GM21786 (cell line): ENCODE measurements around the gene PCSK2.

Source experiments
- ATAC-seq: cut with Tn5 transposase; IDR thresholded peaks from one replicate; pipeline ENCODE4 v1.9.1; 2021; ENCODE audit not compliant: unreplicated experiment

The PCSK2 gene

DNA sequence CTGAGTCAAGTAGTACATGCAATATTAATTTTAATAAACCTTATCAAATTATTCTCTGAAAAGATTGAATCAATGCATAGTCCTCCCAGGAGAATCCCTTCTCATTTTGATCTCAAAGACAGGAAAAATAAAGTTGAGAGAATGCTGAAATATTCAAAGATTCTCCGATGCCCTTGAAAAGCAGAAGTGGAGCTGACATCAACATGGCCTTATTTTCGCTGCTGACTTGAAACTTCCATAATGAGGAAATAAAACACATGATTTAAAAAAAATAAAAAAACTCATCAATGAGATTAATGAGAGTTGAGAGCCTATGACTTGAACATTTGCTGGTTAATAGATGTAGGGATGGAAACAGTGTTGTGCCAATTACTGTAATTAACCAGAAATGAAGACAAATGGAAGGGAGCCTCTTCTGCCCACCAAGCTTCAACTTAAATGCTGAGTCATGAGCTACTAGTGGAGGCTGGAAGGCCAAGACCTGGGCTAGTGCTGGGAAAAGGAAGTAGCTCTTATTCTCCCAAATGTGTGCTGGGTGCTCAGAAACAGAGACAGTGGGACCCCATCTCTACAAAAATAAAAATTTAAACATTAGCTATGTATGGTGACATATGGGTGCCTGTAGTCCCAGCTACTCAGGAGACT, 164.4 kb downstream of the PCSK2 start:
- no peak for ATAC-seq

DNA sequence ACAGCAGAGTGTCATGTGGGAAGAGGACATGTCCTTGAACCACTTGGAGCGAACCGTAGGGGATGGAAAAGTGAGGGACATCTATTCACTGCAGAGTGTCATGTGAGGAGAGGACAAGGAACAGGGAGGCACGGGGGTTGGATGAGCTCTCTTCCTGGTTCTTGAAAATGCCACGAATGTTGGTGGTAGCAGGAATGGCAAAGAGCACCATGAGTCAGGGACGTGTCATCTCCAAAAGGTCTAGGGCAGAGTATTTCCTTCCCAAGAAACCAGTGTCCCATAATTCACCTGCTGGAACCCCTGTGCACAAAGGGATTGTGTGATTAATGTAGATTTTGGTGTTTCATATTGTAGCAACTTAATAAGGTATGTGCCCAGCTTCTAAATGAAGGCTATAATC, 167.6 kb downstream of the PCSK2 start:
- no peak for ATAC-seq

DNA sequence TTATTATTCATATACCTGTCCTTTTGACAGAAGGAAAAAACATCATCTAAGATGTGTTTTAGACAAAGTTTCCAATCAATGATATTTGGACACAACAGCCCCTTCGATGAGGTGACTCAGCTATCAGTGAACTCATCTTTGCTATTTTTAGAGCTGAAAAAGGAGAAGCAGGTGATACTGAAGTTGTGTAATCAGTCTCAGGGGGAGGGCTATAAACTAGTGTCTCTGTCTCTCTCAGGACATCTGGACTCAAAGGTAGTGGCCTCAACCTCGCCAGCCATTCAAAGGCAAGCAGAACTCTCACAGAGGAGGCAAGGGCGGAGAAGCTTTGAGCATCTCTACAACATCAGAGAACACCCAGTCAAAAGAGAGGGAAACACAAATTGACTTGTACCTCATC, 168.9 kb downstream of the PCSK2 start:
- ATAC-seq, result no peak

DNA sequence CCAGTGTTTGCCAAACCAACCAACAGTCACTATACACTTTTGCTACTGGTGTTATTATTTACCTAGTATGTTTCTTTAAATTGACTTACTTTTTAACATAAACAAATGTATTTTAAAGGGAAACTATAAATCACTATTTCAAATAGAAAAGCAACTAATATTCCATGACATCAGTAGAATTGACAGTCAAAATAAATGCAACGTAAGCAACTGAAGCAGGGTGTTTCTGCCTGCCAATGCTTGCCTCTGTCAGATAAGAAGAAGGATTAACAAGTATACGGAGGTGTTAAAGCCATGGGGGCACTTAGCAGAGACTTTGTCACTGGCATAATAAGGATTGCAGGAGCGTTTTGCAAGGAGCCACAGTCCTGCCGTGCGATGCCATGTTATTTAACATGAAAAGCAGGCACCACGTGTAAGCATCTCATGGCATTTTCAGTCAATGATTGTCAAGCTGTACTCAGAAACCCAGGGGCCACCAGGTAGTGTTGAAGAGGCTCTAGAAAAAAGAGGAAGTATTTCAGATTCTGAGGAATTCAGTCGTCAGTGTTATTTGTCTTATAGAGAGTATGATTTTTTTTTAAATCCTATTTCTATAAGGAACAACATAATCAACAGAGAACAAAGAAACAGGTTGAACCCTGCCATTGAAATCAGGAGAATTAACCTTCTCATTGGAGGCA, 172.6 kb downstream of the PCSK2 start:
- no peak for ATAC-seq

DNA sequence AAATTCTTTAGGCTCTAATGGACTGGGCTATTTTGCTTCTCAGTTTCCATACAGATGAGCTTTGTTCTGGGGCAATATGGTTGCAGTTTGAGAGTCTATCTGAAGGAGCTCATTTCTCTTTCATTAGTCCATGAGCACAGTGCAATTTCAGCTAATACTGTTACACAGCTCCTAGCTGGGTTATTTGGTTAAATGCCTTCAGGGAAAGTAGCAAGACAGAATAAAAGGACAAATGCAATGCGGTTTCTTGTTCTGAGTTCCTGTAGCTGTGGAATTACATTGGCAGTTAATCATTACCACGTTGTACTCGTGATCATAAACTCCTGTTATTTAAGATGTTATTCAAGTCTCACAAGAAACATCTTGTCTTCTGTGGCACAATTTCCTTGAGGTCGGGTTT, 176.6 kb downstream of the PCSK2 start:
- no peak for ATAC-seq

DNA sequence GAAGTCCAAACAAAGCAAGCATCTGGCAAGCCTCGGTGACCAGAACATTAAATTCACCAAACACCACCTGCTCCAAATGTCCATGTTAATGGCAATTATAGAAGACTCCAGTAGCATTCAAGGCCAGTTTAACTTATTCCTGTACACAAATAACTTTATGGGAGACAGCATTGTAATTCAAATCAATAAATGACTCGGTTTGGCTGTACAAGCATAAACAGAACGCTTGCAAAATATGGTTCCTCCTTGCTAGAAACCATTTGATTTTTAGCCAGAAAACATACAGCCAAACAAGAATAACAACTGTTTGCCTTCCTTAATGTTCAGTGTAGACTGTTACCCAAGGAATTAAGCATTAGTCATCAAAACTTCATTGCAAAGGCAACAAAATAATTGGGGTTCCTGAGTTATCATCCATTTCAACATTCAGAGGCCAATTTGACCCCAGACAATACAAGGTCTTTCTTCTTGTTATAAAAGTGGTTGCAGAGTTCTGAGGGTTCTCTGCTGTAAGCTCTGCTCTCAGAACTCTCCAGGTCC, 179.3 kb downstream of the PCSK2 start:
- ATAC-seq, result no peak

DNA sequence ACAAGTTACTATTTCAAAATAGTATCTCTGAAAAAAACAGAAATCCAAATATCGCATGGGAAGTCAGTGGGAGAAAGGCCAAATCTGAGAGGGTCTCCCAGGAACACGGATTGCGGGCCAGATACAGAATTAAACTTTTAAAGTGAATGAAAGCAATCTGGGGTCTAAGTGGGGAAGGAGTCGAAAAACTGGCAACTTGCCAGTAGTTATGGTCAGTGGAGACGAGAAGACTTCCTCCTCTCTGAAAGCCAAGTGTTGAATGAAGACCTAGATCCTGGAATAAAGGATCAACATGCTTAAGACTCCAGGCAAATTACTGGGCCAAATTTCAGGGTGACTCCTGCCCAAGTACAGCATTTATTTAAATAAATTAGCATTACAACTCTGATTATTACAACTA, 180.7 kb downstream of the PCSK2 start:
- no peak for ATAC-seq

DNA sequence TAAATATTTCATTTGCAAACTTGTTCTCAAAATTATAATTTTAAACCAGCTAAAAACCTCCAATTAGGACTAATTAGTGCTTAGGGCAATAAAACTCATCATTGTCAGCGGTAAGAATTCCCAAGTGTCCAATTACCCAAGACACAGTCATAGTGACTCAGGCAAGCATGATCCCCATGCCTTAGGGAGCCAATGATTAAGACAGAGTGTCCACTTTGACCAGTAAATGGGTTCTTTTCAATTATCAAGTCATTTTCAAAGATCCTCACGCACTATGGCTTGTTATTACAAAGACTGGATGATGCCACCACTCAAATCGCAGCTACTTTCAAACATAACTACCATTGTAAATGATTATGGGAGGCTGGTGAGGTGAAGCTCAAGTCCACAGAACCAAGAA, 190.4 kb downstream of the PCSK2 start:
- no peak for ATAC-seq

DNA sequence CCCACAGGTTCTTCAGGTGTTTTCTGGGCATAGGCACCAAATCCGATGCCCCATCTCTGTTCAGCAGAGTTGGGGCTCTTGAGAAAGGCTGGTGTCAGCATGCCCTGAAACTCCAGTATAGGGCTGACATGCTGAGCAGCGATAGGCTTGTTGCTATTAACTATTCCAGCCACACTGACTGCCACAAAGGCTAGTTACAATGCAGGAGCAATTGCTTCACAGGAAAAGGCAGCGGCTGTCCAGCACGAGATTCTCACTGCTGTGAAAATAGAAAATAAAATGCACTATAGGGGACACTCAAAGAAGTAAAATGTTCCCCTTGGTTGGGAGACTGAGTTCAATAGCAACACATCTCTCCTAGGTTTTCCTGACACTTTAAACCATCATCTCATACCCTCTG, 191.9 kb downstream of the PCSK2 start:
- no peak for ATAC-seq

DNA sequence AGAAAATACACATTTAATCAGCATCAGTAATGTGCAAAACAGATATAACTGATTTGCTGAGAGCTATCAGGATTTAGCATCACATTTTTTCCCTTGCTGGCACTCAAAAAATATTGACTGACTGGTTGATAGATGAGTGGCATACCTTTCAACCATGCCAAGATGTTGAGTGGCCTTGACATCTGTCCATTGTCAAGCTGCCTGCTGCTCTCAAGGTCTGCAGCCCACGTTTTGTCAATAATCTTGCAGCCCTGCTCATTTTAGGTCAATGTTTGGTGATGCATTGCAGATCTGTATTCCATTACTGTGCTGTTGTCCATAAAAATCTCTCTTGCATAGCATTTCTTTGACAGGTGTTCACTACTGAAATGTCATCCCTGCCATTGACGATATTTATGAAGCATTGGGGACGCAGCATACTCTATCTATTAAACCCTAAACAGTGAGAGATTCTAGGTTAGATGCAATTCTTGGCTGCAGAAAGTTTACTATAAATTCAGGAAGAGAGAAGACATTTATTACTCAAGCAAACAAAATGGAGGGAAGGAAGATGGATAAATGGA, 192.7 kb downstream of the PCSK2 start:
- no peak for ATAC-seq

DNA sequence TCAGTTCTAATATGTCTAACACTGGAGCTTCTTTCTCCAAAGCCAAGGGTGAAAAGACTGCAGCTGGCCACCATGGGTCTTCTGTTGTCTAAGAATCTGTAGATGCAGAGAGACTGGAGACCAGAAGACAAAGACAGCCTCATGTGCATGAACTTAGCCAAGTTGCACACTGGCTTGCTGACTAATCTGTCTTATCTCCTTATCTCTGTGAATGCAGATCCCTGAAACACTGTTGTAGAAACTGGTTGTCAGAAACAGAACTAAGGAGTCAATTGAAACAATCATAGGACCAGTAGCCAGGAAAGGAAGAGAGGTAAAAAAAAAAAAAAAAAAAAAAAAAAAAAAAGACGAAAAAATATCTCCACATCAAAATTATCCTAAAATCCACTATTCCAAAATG, 194.7 kb downstream of the PCSK2 start:
- no peak for ATAC-seq

DNA sequence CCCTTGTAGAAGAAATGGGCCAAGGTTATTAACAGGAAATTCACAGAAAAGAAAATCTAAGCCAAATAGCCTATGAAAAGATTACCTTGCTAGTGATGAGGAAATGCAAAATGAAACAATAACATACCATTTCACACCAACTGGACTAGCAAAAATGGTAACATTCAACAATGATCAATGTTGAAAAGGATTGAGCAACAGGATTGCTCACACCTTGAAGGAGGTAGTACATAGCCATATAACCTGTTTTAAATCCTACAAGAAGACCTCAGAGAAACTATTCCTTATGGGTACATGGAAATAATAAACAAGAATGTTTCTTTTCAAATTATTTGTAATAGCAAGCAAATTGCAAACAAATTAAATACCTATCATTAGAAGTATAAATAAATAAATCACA, 196.9 kb downstream of the PCSK2 start:
- no peak for ATAC-seq

DNA sequence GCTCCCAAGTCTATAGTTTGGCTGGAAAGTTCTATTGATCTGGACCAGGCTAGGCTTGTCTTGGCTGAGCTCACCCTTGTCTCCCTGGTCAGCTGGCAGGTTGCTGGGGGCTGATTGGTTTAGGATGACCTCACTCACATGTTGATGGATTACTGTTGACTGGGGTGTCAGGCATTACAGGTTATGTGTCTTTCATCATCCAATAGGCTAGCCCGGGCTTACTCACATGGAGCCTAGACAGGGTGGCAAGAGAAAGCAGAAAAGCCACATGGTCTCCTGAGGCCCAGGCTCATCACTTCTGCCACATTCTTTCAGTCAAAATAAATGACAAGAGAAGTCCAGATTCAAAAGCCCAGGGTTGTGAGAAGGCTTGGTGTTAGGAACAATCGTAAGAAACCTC, 200.8 kb downstream of the PCSK2 start:
- ATAC-seq, result no peak

DNA sequence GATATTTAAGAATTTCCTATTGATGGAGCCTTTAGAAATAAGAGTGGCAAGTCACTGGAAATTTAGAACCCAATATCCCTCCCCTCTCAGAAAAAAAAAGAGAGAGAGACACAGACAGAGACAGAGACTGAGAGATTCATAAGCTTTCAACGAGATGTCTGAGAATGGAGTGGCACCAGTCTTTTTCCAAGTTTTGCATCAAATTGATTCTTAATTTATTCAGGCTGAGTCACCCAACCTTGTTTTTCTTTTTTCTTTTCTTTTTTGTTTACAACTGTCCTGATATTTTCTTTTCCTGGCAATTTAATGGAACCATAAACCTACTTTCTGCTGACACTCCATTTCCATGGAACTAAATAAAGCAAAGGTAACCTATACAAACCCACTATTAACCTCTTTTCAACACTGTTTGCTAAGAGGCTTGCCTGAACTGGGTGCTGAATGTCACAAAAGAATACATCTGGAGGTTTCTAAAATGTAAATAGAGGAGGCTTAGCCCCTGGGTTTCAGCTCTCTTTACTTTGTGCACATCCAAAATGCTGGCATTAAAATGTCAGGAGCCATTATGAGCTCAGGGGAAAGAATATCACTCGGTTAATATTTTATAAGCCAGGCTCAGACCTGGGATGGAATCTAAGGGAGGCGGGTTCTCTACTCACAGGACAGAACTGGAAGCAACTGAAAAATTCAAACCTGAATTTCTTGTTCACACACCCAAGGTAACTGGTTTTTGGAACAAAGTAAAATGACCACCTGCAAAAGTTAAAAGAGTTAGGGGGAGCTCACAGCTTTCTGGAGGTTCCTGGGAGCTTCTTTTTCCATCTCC, 203.5 kb downstream of the PCSK2 start:
- ATAC-seq, result no peak

DNA sequence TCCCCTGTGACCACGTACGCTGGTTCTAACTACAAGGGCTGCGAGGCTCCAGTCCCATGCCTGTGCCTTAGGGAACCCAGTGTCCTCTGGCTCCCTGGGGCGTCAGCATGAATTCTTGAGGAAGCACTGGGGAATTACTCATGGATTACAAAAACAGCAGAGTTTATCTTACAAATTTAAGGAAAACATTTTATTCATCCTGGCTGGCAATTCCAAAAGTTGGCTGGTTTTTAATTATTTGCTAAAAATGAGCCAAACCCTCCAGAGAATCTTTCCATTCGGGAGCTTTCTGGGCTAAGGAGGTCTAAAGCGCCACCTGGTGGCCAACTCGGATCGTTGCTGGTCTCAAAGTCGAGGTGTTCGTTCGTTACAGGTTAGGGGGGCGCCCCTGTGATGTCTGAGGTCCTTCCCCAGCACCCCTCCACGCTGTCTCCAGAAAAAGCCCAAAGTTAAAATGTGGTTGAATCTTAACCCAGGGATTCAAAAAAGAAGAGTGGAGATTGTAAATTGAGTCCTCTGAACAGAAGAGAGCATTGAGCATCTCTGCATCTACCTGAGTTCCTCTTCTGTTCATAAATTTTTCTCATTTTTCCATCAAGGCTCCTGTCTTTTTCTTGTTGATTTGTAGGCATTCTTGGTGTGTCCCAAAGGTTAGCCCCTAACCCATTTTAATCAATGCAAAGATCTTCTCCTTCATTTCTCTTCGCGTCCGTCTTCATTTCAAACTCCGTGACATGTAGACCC, 205.0 kb downstream of the PCSK2 start:
- ATAC-seq, result no peak

DNA sequence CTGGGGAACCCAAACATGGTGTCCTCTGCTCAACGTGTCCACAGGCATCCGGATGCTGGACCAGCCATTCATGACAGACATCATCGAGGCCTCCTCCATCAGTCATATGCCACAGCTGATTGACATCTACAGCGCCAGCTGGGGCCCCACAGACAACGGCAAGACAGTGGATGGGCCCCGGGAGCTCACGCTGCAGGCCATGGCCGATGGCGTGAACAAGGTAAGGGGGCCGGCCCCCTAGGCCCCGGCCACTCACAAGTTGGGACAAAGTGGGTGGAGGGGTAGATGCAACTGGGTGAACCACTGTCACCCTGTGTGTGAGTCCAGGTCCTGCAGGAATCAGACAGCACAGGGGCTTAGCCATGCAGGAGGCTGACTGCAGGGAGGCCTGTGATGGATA, 209.8 kb downstream of the PCSK2 start:
- no peak for ATAC-seq

DNA sequence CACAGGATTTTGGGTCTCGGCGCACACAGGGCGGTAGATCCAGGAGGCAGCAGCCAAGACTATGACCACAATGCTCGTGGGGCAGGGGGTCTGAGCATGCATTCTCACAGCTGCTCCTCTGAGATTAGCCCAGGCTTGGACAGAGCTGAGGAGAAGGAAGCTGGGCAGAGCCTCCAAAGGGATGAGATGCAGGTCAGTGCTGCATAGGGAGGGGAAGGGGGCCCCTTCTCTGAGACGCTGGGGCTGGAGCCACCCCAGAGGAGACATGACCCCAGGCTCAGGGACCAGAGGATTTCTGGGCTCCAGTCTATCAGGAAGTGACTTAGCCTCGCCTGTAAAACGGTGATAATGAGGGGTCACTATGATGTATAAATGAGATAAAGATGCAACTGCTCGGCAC, 210.4 kb downstream of the PCSK2 start:
- ATAC-seq, result no peak

DNA sequence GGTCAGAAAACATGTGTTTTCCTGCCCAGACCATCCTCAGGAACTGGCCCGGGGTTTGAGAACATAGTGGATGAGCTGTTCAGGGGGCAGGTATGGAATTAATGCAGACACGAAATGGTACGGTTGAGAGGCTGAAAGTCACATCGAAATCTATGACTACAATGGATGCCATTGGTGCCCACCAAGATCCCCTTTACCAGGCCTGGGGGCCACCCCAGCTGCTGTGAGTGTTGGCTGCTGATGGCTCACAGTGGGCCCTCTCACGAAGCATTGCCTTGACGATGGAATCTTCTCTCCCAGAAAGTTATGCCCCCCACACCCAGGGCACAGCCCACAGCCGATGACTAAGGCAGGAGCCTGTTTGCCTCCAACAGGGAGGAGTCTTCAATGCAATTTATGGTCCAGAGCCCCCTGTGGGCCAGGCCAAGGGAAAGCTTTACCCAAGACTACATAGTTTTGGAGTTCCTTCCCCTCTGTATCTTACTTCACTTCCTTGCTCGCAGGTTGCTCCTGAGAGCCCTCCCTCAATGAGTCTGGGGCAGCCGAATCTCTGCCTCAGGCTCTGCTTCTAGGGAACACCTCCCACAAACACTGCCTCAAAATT, 211.7 kb downstream of the PCSK2 start:
- ATAC-seq, result no peak

DNA sequence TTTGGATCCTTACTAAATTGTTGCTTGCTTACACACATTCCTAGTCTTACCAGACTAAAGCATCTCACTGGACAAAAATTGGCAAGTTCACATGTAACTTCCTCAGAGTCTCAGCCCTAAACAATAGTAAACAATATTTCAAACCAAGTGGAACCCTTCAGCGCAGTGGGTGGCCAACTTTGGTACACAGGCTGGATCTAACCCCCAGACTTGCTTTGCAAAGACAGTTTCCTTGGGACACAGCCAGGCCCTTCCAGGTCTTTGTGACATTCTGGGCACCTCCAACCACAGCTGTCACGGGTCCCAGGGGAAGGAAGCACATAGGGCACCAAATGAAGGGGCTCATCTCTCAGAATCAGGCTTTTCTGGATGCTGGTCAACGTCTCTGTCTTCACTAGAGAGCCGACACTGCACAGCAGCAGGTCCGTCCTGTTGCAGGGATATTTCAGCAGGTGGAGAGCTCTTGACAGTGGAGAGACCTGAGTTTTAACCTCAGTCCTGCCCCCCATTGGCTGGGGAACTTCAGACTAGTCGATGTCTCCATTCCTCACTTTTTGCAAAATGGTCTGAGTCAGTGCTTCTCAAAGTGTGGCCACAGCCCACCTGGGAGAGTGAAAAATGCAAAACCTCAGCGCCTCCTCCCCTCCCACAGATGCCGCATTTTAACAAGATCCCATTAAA, 212.9 kb downstream of the PCSK2 start:
- ATAC-seq, result no peak

DNA sequence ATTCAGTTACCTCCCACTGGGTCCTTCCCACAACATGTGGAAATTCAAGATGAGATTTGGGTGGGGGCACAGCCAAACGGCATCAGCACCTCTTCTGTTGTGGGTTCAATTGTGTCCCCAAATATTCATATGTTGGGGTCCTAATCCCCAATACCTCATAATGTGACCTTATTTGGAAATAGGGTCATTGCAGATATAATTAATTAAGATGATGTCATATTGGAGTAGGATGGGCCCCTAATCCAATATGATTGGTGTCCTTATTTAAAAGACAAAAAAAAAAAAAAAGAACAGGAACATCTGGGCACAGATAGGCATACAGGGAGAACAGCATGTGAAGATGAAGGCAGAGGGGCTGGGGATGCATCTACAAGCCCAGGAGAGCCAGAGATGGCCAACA, 214.9 kb downstream of the PCSK2 start:
- ATAC-seq, result no peak
